SK-N-SH treated with all-trans-retinoic acid at 6 μM for 48 hours (cell line): ENCODE data around the gene DOHH.

Experiments
- CSDC2 ChIP-seq: fragments of 250-450 bp; sonication (Bioruptor Pico); IDR thresholded peaks from 2 replicates; pipeline ENCODE4 v1.5.0; 2020; ENCODE audit warnings: mild to moderate bottlenecking, moderate library complexity
- CSRNP3 ChIP-seq: fragments of 250-450 bp; sonication (Bioruptor Pico); IDR thresholded peaks from 2 replicates; pipeline ENCODE4 v1.5.1; 2021; ENCODE audit warnings: mild to moderate bottlenecking, moderate library complexity
- ESRRG ChIP-seq: fragments of 250-450 bp; sonication (Bioruptor Pico); IDR thresholded peaks from 2 replicates; pipeline ENCODE4 v1.6.1; 2021; ENCODE audit warnings: mild to moderate bottlenecking
- OSR1 ChIP-seq: fragments of 250-450 bp; sonication (Bioruptor Pico); IDR thresholded peaks from 2 replicates; pipeline ENCODE4 v1.8.0; 2022; ENCODE audit warnings: moderate library complexity, mild to moderate bottlenecking, inconsistent platforms
- PATZ1 ChIP-seq: fragments of 250-450 bp; sonication (Bioruptor Pico); IDR thresholded peaks from 2 replicates; pipeline ENCODE4 v1.8.0; 2020; ENCODE audit warnings: mild to moderate bottlenecking, moderate library complexity, borderline replicate concordance
- RARB ChIP-seq: fragments of 250-450 bp; sonication (Bioruptor Pico); IDR thresholded peaks from 2 replicates; pipeline ENCODE4 v1.8.0; 2021; ENCODE audit warnings: mild to moderate bottlenecking, moderate library complexity
- ZC3H10 ChIP-seq: fragments of 250-450 bp; sonication (Bioruptor Pico); IDR thresholded peaks from 2 replicates; pipeline ENCODE4 v1.5.1; 2021; ENCODE audit warnings: mild to moderate bottlenecking, moderate library complexity
- ZFP3 ChIP-seq: fragments of 250-450 bp; sonication (Bioruptor Pico); IDR thresholded peaks from 2 replicates; pipeline ENCODE4 v1.5.0; 2020; ENCODE audit warnings: mild to moderate bottlenecking, moderate library complexity
- ZFP30 ChIP-seq: fragments of 450-650 bp; formaldehyde crosslinking; IDR thresholded peaks from 2 replicates; pipeline ENCODE4 v1.5.0; 2022; ENCODE audit warnings: mild to moderate bottlenecking, moderate library complexity

- no peak for TF ChIP-seq OSR1
- TF ChIP-seq PATZ1 = no peak
- no peak for TF ChIP-seq ZFP3
- TF ChIP-seq RARB = no peak
- TF ChIP-seq ESRRG (CRISPR knock-in tag) = no peak
- no peak for TF ChIP-seq ZFP30 (CRISPR knock-in tag)
- TF ChIP-seq CSDC2 (CRISPR knock-in tag) = no peak
- no peak for TF ChIP-seq CSRNP3
- TF ChIP-seq ZC3H10 (CRISPR knock-in tag) = no peak
These were observed 44.5 kb upstream of the DOHH start for GRCh38 chr19:3544742-3545668.
